DND-41 (cell line): ENCODE results near the gene CAPN12.

Source experiments
- ATAC-seq: fragments of 200-7000 bp; cut with Tn5 transposase; 3 replicates; pipeline ENCODE4 v1.9.1; 2021; ENCODE audit warnings: low read depth; ENCODE audit not compliant: insufficient read depth
- DNase-seq: peaks from one replicate; pipeline ENCODE4 v3.0.0-alpha.2; 2020
- H2AFZ ChIP-seq: 2 replicates; pipeline ENCODE4 v1.6.0; 2012; ENCODE audit warnings: low read depth, low read length
- H3K27ac ChIP-seq: 2 replicates; pipeline ENCODE4 v1.5.1; 2012; ENCODE audit warnings: low read length, inconsistent platforms
- H3K27me3 ChIP-seq: fragments of 200-600 bp; sonication (generic); 2 replicates; pipeline ENCODE4 v1.6.0; 2012; ENCODE audit warnings: low read length, mild to moderate bottlenecking, inconsistent platforms; ENCODE audit not compliant: insufficient read depth, poor library complexity
- H3K36me3 ChIP-seq: 2 replicates; pipeline ENCODE4 v1.5.1; 2012; ENCODE audit warnings: low read length, inconsistent platforms; ENCODE audit not compliant: insufficient read depth
- H3K4me1 ChIP-seq: 2 replicates; pipeline ENCODE4 v1.5.1; 2012; ENCODE audit warnings: mild to moderate bottlenecking, low read length; ENCODE audit not compliant: insufficient read depth
- H3K4me2 ChIP-seq: 2 replicates; pipeline ENCODE4 v1.6.0; 2012; ENCODE audit warnings: mild to moderate bottlenecking, moderate library complexity, low read length, inconsistent platforms; ENCODE audit not compliant: insufficient read depth
- H3K4me3 ChIP-seq, 2 experiments: fragments of 200-600 bp in 1 of 2; shearing (Covaris generic) in 1 of 2; 2 replicates each; pipeline ENCODE4 v1.5.1; 2012 to 2016; ENCODE audit warnings: inconsistent platforms in 2 of 2, low read length in 2 of 2, mild to moderate bottlenecking in 2 of 2, low read depth in 1 of 2, moderate library complexity in 1 of 2
- H3K79me2 ChIP-seq: 2 replicates; pipeline ENCODE4 v1.6.0; 2012; ENCODE audit warnings: low read length, inconsistent platforms; ENCODE audit not compliant: insufficient read depth
- H3K9ac ChIP-seq: 2 replicates; pipeline ENCODE4 v1.6.0; 2012; ENCODE audit warnings: low read depth, mild to moderate bottlenecking, inconsistent platforms, low read length, moderate library complexity
- H3K9me3 ChIP-seq: 2 replicates; pipeline ENCODE4 v1.5.1; 2012; ENCODE audit warnings: low read length, moderate library complexity, mild to moderate bottlenecking, inconsistent platforms; ENCODE audit not compliant: insufficient read depth, severe bottlenecking
- H4K20me1 ChIP-seq: 2 replicates; pipeline ENCODE4 v1.6.0; 2012; ENCODE audit warnings: low read length; ENCODE audit not compliant: insufficient read depth
- CTCF ChIP-seq: IDR thresholded peaks from 2 replicates; pipeline ENCODE4 v1.5.1; 2012; ENCODE audit warnings: borderline replicate concordance, low read length, moderate library complexity, mild to moderate bottlenecking; ENCODE audit not compliant: poor library complexity, severe bottlenecking; ENCODE audit errors: extremely low read depth
- EZH2 ChIP-seq: IDR thresholded peaks from 3 replicates; pipeline ENCODE4 v1.6.1; 2012; ENCODE audit warnings: borderline replicate concordance, low read depth, mild to moderate bottlenecking, moderate library complexity, low read length, inconsistent platforms; ENCODE audit not compliant: severe bottlenecking

Gene CAPN12

DNA sequence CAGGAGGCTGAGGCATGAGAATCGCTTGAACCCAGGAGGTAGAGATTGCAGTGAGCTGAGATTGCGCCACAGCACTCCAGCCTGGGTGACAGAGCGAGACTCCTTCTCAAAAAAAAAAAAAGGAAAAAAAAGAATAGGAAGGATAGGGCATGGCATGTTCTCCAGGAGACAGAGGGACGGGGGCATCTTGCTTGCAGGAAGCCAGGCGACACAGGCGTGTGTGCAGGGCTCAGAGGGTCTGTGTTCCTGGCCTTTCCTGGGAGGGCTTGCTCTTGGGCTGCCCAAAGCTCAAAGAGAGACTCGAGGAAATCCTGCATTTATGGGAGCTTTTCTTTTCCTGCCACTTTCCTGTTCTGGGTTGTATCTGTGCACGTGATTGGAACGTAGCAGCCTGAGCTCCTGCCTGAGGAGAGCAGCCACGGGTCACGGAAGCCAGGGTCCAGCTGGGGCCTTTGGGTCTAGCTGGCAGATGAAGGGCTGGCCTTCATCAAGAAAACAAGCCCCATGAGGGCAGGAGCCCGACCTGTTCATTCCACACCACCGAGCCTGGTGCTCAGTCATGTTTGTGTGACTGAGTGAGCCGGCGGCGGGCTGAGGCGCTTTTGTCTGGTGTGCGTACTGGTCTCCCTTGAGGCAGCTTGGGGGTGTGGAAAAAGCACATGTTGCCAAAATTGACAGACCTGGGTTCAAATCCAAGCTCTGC, 44.5 kb downstream of the CAPN12 start:
- Histone ChIP-seq H3K36me3 (peaks cover 69% of the 10 kb centered on the region), H4K20me1 (peaks cover 70% of the 10 kb centered on the region), H3K9ac (no peak overlapping the region), H3K4me3 (no peak overlapping the region), H3K4me2 (no peak overlapping the region), H3K27me3 (no peaks in the 10 kb centered on the region), H3K79me2 (peaks cover 51% of the 10 kb centered on the region), H3K9me3 (no peaks in the 10 kb centered on the region), H3K27ac (no peak overlapping the region), H3K4me1 (no peaks in the 10 kb centered on the region), H2AFZ (no peak overlapping the region)
- no peak for DNase-seq
- TF ChIP-seq CTCF (no peak), EZH2 (no peak)
- ATAC-seq, result no peak

DNA sequence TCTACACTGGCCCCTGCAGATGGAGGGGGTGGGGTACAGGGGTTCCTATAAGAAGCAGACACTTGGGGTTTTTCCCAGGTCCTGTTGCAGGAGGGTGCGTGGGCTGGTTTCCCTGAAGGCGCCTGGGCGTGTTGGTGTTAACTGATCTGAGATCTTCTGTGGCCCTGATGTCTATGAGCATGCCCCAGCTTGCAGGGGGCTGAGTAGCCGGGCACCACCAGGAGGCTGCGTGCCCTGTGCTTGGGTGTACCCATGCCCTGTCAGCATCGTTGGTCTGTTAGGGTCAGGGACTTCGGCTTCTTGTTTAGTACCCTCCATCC, 45.3 kb downstream of the CAPN12 start:
- no peaks in the 10 kb centered on the region for H3K4me1 ChIP-seq
- H3K79me2 ChIP-seq, result peaks cover 57% of the 10 kb centered on the region
- no peak overlapping the region for H3K4me3 ChIP-seq
- no peak overlapping the region for H3K9ac ChIP-seq
- ATAC-seq (no peak), DNase-seq (peak; percentile 8)
- H3K27me3 ChIP-seq, result no peaks in the 10 kb centered on the region
- H3K4me2 ChIP-seq, result no peak overlapping the region
- no peaks in the 10 kb centered on the region for H3K9me3 ChIP-seq
- no peak overlapping the region for H2AFZ ChIP-seq
- peaks cover 72% of the 10 kb centered on the region for H4K20me1 ChIP-seq
- no peak for TF ChIP-seq CTCF
- TF ChIP-seq EZH2, result no peak
- no peak overlapping the region for H3K27ac ChIP-seq
- H3K36me3 ChIP-seq, result peaks cover 65% of the 10 kb centered on the region

- Histone ChIP-seq H3K4me3 (no peak overlapping the region), H3K27ac (no peak overlapping the region), H3K36me3 (peaks cover 60% of the 10 kb centered on the region), H3K9me3 (no peaks in the 10 kb centered on the region), H3K4me2 (no peak overlapping the region), H3K27me3 (no peaks in the 10 kb centered on the region), H2AFZ (no peak overlapping the region), H3K9ac (no peak overlapping the region), H3K4me1 (peaks cover 5% of the 10 kb centered on the region), H4K20me1 (peaks cover 77% of the 10 kb centered on the region), H3K79me2 (peaks cover 62% of the 10 kb centered on the region)
- TF ChIP-seq EZH2, result no peak
- TF ChIP-seq CTCF, result no peak
- no peak for DNase-seq
- ATAC-seq, result no peak
Observed at GRCh38 chr19:38698225-38699026, 45.8 kb downstream of the CAPN12 start.
